HEK293 (cell line): ENCODE results near the gene COL4A3.
"Not testable (repeated sequence)": the region's sequence is repeated elsewhere in the genome, so short reads cannot be mapped to it uniquely, and the experiment has no call there.

Source experiments
- CTCF ChIA-PET: fragments of 350-600 bp; formaldehyde crosslinking; extraction: SDS; loops from one replicate; lab custom pipeline; 2021; ENCODE audit warnings: antibody characterized with exemption; lab: Yijun Ruan, JAX
- POLR2A ChIA-PET: fragments of 300-600 bp; formaldehyde crosslinking; extraction: SDS; loops from one replicate; lab custom pipeline; 2020; ENCODE audit warnings: antibody characterized with exemption, inconsistent platforms; lab: Yijun Ruan, JAX
- H3K27ac ChIP-seq: fragments of 200-500 bp; sonication (Bioruptor generic); 2 replicates; pipeline ENCODE4 v1.5.1; 2014; ENCODE audit warnings: low read depth, low read length, control low read depth, inconsistent platforms; ENCODE audit errors: extremely low read depth
- H3K36me3 ChIP-seq, 2 experiments: fragments of 200-500 bp in 1 of 2; sonication (Bioruptor generic) in 1 of 2; 1 replicate in 1 of 2; 2 replicates in 1 of 2; pipeline ENCODE4 v1.5.1; 2014 to 2017; ENCODE audit warnings: inconsistent platforms in 2 of 2, low read length in 2 of 2; ENCODE audit not compliant: control insufficient read depth in 2 of 2, insufficient read depth in 1 of 2
- H3K4me1 ChIP-seq: fragments of 200-500 bp; sonication (Bioruptor generic); 2 replicates; pipeline ENCODE4 v1.5.1; 2014; ENCODE audit warnings: mild to moderate bottlenecking, low read length, inconsistent platforms; ENCODE audit not compliant: control insufficient read depth, insufficient read depth
- H3K4me3 ChIP-seq: 2 replicates; pipeline ENCODE4 v1.5.1; 2011; ENCODE audit warnings: low read depth, mild to moderate bottlenecking, control low read depth, low read length, moderate library complexity
- H3K9me3 ChIP-seq: fragments of 200-500 bp; sonication (Bioruptor generic); 2 replicates; pipeline ENCODE4 v1.5.1; 2014; ENCODE audit warnings: low read depth, low read length, inconsistent platforms; ENCODE audit not compliant: control insufficient read depth, insufficient read depth
- EGR2 ChIP-seq: fragments of 450-650 bp; formaldehyde crosslinking; IDR thresholded peaks from 2 replicates; pipeline ENCODE4 v1.5.1; 2016; ENCODE audit warnings: low read depth, missing biosample characterization, missing genetic modification characterization
- GLI2 ChIP-seq: fragments of 450-650 bp; formaldehyde crosslinking; IDR thresholded peaks from 2 replicates; pipeline ENCODE4; 2017; ENCODE audit warnings: missing biosample characterization, missing genetic modification characterization, low read depth, borderline replicate concordance
- ZBTB21 ChIP-seq: fragments of 450-650 bp; formaldehyde crosslinking; IDR thresholded peaks from 2 replicates; pipeline ENCODE4 v1.5.1; 2017; ENCODE audit warnings: missing biosample characterization, missing genetic modification characterization
- ZNF112 ChIP-seq: fragments of 450-650 bp; formaldehyde crosslinking; IDR thresholded peaks from 2 replicates; pipeline ENCODE4 v1.5.0; 2017; ENCODE audit warnings: missing biosample characterization, missing genetic modification characterization
- ZNF146 ChIP-seq: fragments of 450-650 bp; formaldehyde crosslinking; IDR thresholded peaks from 2 replicates; pipeline ENCODE4 v1.5.1; 2016; ENCODE audit warnings: missing biosample characterization, missing genetic modification characterization
- ZNF175 ChIP-seq: fragments of 450-650 bp; formaldehyde crosslinking; IDR thresholded peaks from 2 replicates; pipeline ENCODE4 v1.5.1; 2016; ENCODE audit warnings: missing biosample characterization, missing genetic modification characterization
- ZNF473 ChIP-seq: fragments of 450-650 bp; formaldehyde crosslinking; IDR thresholded peaks from 2 replicates; pipeline ENCODE4 v1.5.1; 2017; ENCODE audit warnings: missing biosample characterization, missing genetic modification characterization
- ZNF544 ChIP-seq: fragments of 450-650 bp; formaldehyde crosslinking; IDR thresholded peaks from 2 replicates; pipeline ENCODE4 v1.5.0; 2017; ENCODE audit warnings: missing biosample characterization, missing genetic modification characterization
- ZNF585B ChIP-seq: fragments of 450-650 bp; formaldehyde crosslinking; IDR thresholded peaks from 2 replicates; pipeline ENCODE4 v1.5.1; 2016; ENCODE audit warnings: missing biosample characterization, missing genetic modification characterization
- ZNF629 ChIP-seq: fragments of 450-650 bp; formaldehyde crosslinking; IDR thresholded peaks from 2 replicates; pipeline ENCODE4 v1.5.1; 2017; ENCODE audit warnings: missing biosample characterization, missing genetic modification characterization
- ZNF707 ChIP-seq: fragments of 450-650 bp; formaldehyde crosslinking; IDR thresholded peaks from 2 replicates; pipeline ENCODE4 v1.5.1; 2016; ENCODE audit warnings: missing biosample characterization, missing genetic modification characterization
- ZNF791 ChIP-seq: fragments of 450-650 bp; formaldehyde crosslinking; IDR thresholded peaks from 2 replicates; pipeline ENCODE4 v1.5.1; 2016; ENCODE audit warnings: missing biosample characterization, missing genetic modification characterization
- TF ChIP-seq, protein P1 (sequence below): fragments of 450-650 bp; formaldehyde crosslinking; IDR thresholded peaks from 2 replicates; pipeline ENCODE4 v1.5.1; 2016; ENCODE audit warnings: missing biosample characterization, missing genetic modification characterization
- TF ChIP-seq, protein P2 (sequence below): fragments of 450-650 bp; formaldehyde crosslinking; optimal IDR thresholded peaks from 2 replicates; pipeline ENCODE3; 2016; ENCODE audit warnings: missing biosample characterization, mild to moderate bottlenecking, missing genetic modification characterization
- TF ChIP-seq, protein P3 (sequence below): fragments of 450-650 bp; formaldehyde crosslinking; IDR thresholded peaks from 2 replicates; pipeline ENCODE4 v1.5.1; 2016; ENCODE audit warnings: missing biosample characterization, missing genetic modification characterization
- TF ChIP-seq, protein P4 (sequence below): fragments of 450-650 bp; formaldehyde crosslinking; IDR thresholded peaks from 2 replicates; pipeline ENCODE4 v1.5.1; 2017; ENCODE audit warnings: missing biosample characterization, missing genetic modification characterization
- TF ChIP-seq, protein P5 (sequence below): fragments of 450-650 bp; formaldehyde crosslinking; IDR thresholded peaks from 2 replicates; pipeline ENCODE4 v1.5.1; 2016; ENCODE audit warnings: missing biosample characterization, missing genetic modification characterization
- TF ChIP-seq, protein P6 (sequence below): fragments of 450-650 bp; formaldehyde crosslinking; IDR thresholded peaks from 2 replicates; pipeline ENCODE4 v1.5.1; 2016; ENCODE audit warnings: missing biosample characterization, missing genetic modification characterization
- TF ChIP-seq, protein P7 (sequence below): fragments of 450-650 bp; formaldehyde crosslinking; IDR thresholded peaks from 2 replicates; pipeline ENCODE4 v1.5.1; 2016; ENCODE audit warnings: missing biosample characterization, missing genetic modification characterization

Gene COL4A3

DNA sequence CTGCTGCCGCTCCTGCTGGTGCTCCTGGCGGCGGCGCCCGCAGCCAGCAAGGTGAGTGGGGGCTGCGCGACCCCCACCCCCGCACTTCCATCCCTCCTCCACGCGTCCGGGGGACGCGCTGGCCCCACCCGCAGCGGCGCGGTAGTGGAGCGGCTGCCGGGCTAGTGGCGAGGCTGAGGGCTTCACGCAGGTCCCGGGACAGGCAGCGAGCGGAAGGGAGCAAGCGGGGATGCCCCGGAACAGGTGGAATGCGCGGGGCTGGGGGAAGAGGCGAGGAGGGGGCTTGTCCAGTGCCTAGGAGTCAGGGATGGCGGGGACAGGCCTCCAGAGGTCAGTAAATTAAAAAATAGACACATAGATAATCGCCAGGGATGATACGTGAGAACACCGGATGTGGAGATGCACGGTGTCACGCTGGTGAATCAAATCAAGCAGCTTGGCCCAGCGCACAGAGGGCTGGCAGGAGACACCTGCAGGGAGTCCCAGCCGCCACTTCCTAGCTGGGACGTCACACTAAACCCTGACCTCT is 403 bp downstream of the COL4A3 start (continued):
- TF ChIP-seq ZBTB21 (tag by site-specific recombination), result 0 out of 2 replicates have a peak, but pooled peaks have one; percentile 22
- TF ChIP-seq ZNF146 (tag by site-specific recombination), result no peak
- no peak for TF ChIP-seq ZNF791 (tag by site-specific recombination)
- TF ChIP-seq, protein P1, sequence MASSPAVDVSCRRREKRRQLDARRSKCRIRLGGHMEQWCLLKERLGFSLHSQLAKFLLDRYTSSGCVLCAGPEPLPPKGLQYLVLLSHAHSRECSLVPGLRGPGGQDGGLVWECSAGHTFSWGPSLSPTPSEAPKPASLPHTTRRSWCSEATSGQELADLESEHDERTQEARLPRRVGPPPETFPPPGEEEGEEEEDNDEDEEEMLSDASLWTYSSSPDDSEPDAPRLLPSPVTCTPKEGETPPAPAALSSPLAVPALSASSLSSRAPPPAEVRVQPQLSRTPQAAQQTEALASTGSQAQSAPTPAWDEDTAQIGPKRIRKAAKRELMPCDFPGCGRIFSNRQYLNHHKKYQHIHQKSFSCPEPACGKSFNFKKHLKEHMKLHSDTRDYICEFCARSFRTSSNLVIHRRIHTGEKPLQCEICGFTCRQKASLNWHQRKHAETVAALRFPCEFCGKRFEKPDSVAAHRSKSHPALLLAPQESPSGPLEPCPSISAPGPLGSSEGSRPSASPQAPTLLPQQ (tag by site-specific recombination), result no peak
- TF ChIP-seq, protein P2, sequence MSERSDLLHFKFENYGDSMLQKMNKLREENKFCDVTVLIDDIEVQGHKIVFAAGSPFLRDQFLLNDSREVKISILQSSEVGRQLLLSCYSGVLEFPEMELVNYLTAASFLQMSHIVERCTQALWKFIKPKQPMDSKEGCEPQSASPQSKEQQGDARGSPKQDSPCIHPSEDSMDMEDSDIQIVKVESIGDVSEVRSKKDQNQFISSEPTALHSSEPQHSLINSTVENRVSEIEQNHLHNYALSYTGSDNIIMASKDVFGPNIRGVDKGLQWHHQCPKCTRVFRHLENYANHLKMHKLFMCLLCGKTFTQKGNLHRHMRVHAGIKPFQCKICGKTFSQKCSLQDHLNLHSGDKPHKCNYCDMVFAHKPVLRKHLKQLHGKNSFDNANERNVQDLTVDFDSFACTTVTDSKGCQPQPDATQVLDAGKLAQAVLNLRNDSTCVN (tag by site-specific recombination), result peak; percentile 90

DNA sequence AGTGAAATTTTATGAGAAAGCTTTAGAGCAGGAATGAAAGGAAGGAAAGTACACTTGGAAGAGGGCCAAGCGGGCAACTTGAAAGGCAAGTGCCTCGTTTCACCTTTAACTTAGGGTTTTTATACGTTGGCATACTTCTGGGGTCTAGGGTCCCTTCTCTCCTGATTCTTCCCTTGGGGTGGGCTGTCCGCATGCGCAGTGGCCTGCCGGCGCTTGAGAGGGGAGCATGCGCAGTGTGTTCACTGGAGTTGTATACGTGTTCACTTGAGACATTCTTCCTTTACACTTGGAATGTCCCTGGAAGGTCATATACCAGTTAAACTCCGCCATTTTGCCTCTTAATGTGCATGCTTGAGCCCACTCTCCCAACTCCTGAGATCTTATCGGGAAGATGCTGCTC is 7.4 kb downstream of the COL4A3 start:
- H3K4me3 ChIP-seq, H3K36me3 ChIP-seq, H3K9me3 ChIP-seq, H3K27ac ChIP-seq, H3K4me1 ChIP-seq, POLR2A ChIA-PET: not testable (repeated sequence)
- CTCF ChIA-PET, result interaction anchor here (0.6 kb wide), 1 partner anchor 473 kb away, joined by 3 read pairs; no protein-coding TSS in a partner anchor

DNA sequence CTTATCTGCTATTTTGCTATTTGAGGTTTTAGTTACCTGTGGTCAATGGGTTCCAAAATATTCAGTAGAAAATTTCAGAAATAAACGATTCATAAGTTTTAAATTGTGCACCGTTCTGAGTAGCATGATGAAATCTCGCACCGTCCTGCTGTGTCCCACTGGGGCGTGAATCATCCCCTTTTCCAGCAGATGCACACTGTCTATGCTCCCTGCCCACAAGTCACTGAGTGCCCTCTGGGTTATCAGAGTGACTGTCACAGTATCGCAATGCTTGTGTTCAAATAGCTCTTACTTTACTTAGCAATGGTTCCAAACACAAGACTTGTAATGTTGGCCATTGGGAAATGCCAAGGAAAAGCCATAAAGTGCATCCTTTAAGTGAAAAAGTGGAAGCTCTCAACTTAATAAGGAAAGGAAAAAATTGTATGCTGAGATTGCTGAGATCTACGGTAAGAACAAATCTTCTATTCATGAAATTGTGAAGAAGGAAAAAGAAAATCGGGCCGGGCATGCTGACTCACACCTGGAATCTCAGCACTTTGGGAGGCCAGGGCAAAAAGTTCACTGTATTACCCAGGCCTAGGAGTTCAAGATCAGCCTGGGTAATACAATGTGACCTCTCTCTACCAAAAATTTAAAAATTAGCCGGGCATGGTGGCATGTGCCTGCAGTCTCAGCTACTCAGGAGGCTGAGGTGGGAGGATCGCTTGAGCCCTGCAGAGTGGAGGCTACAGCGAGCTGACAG is 13.3 kb downstream of the COL4A3 start:
- Histone ChIP-seq H3K9me3 (no peaks in the 10 kb centered on the region), H3K36me3 (no peaks in the 10 kb centered on the region; a peak in 1 of 3 replicates), H3K4me3 (no peak overlapping the region), H3K27ac (no peak overlapping the region), H3K4me1 (no peaks in the 10 kb centered on the region)
- ChIA-PET POLR2A (no interaction called here), CTCF (interaction anchor here (0.5 to 0.7 kb wide), 2 partner anchors 9 to 56 kb away, joined by 3 read pairs; no protein-coding TSS in a partner anchor)
- no peak for TF ChIP-seq ZNF473
- TF ChIP-seq, protein P3, sequence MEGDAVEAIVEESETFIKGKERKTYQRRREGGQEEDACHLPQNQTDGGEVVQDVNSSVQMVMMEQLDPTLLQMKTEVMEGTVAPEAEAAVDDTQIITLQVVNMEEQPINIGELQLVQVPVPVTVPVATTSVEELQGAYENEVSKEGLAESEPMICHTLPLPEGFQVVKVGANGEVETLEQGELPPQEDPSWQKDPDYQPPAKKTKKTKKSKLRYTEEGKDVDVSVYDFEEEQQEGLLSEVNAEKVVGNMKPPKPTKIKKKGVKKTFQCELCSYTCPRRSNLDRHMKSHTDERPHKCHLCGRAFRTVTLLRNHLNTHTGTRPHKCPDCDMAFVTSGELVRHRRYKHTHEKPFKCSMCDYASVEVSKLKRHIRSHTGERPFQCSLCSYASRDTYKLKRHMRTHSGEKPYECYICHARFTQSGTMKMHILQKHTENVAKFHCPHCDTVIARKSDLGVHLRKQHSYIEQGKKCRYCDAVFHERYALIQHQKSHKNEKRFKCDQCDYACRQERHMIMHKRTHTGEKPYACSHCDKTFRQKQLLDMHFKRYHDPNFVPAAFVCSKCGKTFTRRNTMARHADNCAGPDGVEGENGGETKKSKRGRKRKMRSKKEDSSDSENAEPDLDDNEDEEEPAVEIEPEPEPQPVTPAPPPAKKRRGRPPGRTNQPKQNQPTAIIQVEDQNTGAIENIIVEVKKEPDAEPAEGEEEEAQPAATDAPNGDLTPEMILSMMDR (tag by site-specific recombination), result no peak
- TF ChIP-seq ZNF585B (tag by site-specific recombination), result no peak
- TF ChIP-seq ZNF707 (tag by site-specific recombination), result no peak
- TF ChIP-seq ZNF175 (tag by site-specific recombination), result no peak
- TF ChIP-seq, protein P4, sequence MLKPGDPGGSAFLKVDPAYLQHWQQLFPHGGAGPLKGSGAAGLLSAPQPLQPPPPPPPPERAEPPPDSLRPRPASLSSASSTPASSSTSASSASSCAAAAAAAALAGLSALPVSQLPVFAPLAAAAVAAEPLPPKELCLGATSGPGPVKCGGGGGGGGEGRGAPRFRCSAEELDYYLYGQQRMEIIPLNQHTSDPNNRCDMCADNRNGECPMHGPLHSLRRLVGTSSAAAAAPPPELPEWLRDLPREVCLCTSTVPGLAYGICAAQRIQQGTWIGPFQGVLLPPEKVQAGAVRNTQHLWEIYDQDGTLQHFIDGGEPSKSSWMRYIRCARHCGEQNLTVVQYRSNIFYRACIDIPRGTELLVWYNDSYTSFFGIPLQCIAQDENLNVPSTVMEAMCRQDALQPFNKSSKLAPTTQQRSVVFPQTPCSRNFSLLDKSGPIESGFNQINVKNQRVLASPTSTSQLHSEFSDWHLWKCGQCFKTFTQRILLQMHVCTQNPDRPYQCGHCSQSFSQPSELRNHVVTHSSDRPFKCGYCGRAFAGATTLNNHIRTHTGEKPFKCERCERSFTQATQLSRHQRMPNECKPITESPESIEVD (tag by site-specific recombination), result no peak
- no peak for TF ChIP-seq ZNF544 (tag by site-specific recombination)
- no peak for TF ChIP-seq ZNF629 (tag by site-specific recombination)
- TF ChIP-seq GLI2 (tag by site-specific recombination), result no peak
- no peak for TF ChIP-seq ZNF112 (tag by site-specific recombination)
- TF ChIP-seq, protein P5, sequence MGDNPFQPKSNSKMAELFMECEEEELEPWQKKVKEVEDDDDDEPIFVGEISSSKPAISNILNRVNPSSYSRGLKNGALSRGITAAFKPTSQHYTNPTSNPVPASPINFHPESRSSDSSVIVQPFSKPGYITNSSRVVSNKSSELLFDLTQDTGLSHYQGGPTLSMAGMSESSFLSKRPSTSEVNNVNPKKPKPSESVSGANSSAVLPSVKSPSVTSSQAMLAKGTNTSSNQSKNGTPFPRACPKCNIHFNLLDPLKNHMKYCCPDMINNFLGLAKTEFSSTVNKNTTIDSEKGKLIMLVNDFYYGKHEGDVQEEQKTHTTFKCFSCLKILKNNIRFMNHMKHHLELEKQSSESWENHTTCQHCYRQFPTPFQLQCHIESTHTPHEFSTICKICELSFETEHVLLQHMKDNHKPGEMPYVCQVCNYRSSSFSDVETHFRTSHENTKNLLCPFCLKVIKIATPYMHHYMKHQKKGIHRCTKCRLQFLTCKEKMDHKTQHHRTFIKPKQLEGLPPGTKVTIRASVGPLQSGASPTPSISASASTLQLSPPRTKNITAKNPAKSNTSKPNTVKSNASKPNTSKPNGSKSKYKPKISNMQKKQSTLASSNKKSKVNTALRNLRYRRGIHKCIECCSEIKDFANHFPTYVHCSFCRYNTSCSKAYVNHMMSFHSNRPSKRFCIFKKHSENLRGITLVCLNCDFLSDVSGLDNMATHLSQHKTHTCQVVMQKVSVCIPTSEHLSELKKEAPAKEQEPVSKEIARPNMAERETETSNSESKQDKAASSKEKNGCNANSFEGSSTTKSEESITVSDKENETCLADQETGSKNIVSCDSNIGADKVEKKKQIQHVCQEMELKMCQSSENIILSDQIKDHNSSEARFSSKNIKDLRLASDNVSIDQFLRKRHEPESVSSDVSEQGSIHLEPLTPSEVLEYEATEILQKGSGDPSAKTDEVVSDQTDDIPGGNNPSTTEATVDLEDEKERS (tag by site-specific recombination), result no peak
- TF ChIP-seq, protein P6, sequence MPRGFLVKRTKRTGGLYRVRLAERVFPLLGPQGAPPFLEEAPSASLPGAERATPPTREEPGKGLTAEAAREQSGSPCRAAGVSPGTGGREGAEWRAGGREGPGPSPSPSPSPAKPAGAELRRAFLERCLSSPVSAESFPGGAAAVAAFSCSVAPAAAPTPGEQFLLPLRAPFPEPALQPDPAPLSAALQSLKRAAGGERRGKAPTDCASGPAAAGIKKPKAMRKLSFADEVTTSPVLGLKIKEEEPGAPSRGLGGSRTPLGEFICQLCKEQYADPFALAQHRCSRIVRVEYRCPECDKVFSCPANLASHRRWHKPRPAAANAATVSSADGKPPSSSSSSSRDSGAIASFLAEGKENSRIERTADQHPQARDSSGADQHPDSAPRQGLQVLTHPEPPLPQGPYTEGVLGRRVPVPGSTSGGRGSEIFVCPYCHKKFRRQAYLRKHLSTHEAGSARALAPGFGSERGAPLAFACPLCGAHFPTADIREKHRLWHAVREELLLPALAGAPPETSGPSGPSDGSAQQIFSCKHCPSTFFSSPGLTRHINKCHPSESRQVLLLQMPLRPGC (tag by site-specific recombination), result no peak
- TF ChIP-seq, protein P7, sequence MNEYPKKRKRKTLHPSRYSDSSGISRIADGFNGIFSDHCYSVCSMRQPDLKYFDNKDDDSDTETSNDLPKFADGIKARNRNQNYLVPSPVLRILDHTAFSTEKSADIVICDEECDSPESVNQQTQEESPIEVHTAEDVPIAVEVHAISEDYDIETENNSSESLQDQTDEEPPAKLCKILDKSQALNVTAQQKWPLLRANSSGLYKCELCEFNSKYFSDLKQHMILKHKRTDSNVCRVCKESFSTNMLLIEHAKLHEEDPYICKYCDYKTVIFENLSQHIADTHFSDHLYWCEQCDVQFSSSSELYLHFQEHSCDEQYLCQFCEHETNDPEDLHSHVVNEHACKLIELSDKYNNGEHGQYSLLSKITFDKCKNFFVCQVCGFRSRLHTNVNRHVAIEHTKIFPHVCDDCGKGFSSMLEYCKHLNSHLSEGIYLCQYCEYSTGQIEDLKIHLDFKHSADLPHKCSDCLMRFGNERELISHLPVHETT (tag by site-specific recombination), result no peak
- TF ChIP-seq EGR2 (tag by site-specific recombination), result no peak
